ENCODE results near the gene GOPC.

The GOPC gene

DNA sequence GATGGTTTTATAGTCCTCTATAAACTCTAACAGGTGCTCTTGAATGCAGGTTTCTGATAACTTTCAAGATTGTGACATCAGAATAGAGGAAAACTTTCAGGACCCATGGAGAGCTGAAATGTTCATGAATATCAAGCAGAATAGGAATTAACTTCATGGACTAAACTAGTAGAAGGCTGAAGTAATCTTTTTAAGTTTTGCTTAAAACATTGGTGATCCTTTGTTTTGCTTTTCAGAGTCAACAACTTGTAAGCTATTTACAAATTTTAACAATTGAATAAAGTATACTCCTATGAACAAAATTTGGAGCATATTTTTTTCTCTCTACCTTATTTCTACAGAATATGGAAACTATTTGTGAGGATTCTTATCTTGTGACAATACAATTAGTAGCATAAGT is 25.2 kb upstream of the GOPC start:
- TF ChIP-seq FOXP2 (optimal IDR thresholded peaks at IDR 0.05; ENCODE audit: borderline replicate concordance, extremely low read depth, extremely low read length, insufficient read depth) (no peak), SIN3A (IDR thresholded peaks at IDR 0.05; ENCODE audit: borderline replicate concordance, insufficient read depth, low read length) (no peak), POLR2AphosphoS5 (IDR thresholded peaks at IDR 0.05; ENCODE audit: low read depth, low read length) (no peak), TAF1 (IDR thresholded peaks at IDR 0.05; ENCODE audit: borderline replicate concordance, insufficient read depth, low read length) (no peak)
- TF ChIP-seq, protein P1, sequence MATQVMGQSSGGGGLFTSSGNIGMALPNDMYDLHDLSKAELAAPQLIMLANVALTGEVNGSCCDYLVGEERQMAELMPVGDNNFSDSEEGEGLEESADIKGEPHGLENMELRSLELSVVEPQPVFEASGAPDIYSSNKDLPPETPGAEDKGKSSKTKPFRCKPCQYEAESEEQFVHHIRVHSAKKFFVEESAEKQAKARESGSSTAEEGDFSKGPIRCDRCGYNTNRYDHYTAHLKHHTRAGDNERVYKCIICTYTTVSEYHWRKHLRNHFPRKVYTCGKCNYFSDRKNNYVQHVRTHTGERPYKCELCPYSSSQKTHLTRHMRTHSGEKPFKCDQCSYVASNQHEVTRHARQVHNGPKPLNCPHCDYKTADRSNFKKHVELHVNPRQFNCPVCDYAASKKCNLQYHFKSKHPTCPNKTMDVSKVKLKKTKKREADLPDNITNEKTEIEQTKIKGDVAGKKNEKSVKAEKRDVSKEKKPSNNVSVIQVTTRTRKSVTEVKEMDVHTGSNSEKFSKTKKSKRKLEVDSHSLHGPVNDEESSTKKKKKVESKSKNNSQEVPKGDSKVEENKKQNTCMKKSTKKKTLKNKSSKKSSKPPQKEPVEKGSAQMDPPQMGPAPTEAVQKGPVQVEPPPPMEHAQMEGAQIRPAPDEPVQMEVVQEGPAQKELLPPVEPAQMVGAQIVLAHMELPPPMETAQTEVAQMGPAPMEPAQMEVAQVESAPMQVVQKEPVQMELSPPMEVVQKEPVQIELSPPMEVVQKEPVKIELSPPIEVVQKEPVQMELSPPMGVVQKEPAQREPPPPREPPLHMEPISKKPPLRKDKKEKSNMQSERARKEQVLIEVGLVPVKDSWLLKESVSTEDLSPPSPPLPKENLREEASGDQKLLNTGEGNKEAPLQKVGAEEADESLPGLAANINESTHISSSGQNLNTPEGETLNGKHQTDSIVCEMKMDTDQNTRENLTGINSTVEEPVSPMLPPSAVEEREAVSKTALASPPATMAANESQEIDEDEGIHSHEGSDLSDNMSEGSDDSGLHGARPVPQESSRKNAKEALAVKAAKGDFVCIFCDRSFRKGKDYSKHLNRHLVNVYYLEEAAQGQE (IDR thresholded peaks at IDR 0.05; ENCODE audit: insufficient read depth in 1 of 2, low read depth in 2 of 2, low read length in 2 of 2), result no peak

DNA sequence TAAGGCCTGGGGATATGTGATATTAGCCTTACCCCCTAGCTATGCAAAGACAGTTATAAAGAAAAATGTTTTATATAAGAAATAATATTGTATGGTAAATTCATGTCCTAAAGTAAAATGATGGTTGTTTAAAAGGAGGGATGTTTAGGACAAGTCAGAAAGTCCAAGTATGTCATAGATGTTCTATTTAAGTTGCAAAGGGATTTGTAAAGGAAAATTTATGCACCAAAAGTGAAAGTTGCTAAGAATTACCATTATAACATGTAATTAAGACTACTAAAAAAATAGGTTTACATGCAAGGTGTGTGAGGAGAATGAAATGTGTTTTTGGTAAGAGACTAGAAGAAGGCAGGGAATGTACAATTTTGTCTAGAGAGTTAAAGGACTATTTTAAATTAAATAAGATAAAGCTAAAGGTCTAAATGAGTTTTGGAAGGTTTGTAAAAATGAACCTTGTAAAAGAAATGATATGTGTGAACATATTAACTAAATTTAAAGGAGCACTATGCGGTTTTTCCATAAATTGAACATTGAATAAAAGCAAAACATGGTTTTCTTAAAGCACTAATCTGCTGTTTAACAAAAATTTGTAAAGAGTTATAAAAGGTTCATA is 22.7 kb upstream of the GOPC start:
- TF ChIP-seq POLR2AphosphoS5 (IDR thresholded peaks at IDR 0.05; ENCODE audit: low read depth, low read length) (no peak), SIN3A (IDR thresholded peaks at IDR 0.05; ENCODE audit: borderline replicate concordance, insufficient read depth, low read length) (no peak), FOXP2 (optimal IDR thresholded peaks at IDR 0.05; ENCODE audit: borderline replicate concordance, extremely low read depth, extremely low read length, insufficient read depth) (no peak), TAF1 (IDR thresholded peaks at IDR 0.05; ENCODE audit: borderline replicate concordance, insufficient read depth, low read length) (no peak)
- TF ChIP-seq, protein P1 (IDR thresholded peaks at IDR 0.05; ENCODE audit: insufficient read depth in 1 of 2, low read depth in 2 of 2, low read length in 2 of 2), result no peak

DNA sequence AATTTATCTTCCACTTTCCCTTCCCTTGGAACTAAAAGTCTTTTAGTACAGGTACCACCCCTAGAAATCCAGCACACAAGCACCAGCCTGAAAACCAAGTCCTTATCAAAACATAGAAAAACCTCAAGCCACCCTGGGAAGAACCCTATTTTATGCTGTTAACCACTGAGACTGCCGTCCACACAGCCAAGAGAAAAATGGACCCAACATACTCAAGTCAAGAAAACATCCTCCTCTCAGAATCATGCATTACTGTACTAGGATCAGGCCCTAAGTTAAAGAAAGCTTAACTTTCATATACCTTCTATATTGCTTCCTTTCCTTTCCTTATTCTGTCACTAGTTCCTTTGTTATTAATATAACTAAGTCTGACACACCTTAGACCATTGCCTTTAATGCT is 16.9 kb upstream of the GOPC start:
- TF ChIP-seq FOXP2 (optimal IDR thresholded peaks at IDR 0.05; ENCODE audit: borderline replicate concordance, extremely low read depth, extremely low read length, insufficient read depth), result no peak
- no peak for TF ChIP-seq TAF1 (IDR thresholded peaks at IDR 0.05; ENCODE audit: borderline replicate concordance, insufficient read depth, low read length)
- no peak for TF ChIP-seq SIN3A (IDR thresholded peaks at IDR 0.05; ENCODE audit: borderline replicate concordance, insufficient read depth, low read length)
- TF ChIP-seq, protein P1 (IDR thresholded peaks at IDR 0.05; ENCODE audit: insufficient read depth in 1 of 2, low read depth in 2 of 2, low read length in 2 of 2), result no peak
- no peak for TF ChIP-seq POLR2AphosphoS5 (IDR thresholded peaks at IDR 0.05; ENCODE audit: low read depth, low read length)

DNA sequence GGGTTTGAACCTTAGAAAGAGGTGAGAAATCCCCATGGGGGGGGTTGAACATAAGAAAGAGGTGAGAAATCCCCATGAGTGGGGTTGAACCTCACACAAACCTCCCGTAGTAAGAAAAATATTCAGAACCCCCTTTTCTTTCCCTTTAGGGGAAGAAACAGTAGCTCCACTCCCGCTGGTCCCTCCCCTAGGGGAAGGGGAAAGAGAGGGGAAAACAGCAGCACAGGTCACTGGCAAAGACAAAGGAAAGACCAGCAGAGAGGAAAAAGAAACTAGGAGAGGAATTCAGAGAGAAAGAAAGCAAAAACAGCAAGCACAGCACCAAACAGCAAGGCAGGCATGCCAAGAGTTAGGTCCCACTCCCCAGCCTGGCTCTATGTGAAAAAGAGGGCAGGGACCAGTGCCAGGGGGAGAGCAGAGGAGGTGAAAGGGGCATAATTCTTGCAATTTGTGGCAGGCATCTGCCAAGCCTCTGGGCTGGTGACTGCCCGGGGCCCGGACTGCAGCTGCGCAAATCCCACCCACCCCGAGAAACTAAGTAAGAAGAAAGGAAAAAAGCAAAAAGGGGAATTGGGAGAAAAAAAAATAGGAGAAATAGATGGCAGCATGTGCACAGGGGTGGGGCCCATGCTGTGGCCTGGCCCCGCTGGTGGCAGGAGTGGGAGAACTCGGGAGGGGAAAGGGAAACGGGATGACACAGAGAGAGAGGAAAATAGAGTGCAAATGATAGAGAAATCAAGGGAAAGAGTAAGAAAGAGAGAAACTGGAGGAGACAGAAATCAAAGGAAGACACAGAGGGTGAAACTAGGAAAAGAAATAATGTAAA is 15.1 kb upstream of the GOPC start:
- TF ChIP-seq SIN3A (IDR thresholded peaks at IDR 0.05; ENCODE audit: borderline replicate concordance, insufficient read depth, low read length) (no peak), FOXP2 (optimal IDR thresholded peaks at IDR 0.05; ENCODE audit: borderline replicate concordance, extremely low read depth, extremely low read length, insufficient read depth) (no peak), POLR2AphosphoS5 (IDR thresholded peaks at IDR 0.05; ENCODE audit: low read depth, low read length) (no peak), TAF1 (IDR thresholded peaks at IDR 0.05; ENCODE audit: borderline replicate concordance, insufficient read depth, low read length) (no peak)
- TF ChIP-seq, protein P1 (IDR thresholded peaks at IDR 0.05; ENCODE audit: insufficient read depth in 1 of 2, low read depth in 2 of 2, low read length in 2 of 2), result no peak

All from PFSK-1 (cell line).